ENCODE results near the gene SNRPA1.

SNRPA1 gene

DNA sequence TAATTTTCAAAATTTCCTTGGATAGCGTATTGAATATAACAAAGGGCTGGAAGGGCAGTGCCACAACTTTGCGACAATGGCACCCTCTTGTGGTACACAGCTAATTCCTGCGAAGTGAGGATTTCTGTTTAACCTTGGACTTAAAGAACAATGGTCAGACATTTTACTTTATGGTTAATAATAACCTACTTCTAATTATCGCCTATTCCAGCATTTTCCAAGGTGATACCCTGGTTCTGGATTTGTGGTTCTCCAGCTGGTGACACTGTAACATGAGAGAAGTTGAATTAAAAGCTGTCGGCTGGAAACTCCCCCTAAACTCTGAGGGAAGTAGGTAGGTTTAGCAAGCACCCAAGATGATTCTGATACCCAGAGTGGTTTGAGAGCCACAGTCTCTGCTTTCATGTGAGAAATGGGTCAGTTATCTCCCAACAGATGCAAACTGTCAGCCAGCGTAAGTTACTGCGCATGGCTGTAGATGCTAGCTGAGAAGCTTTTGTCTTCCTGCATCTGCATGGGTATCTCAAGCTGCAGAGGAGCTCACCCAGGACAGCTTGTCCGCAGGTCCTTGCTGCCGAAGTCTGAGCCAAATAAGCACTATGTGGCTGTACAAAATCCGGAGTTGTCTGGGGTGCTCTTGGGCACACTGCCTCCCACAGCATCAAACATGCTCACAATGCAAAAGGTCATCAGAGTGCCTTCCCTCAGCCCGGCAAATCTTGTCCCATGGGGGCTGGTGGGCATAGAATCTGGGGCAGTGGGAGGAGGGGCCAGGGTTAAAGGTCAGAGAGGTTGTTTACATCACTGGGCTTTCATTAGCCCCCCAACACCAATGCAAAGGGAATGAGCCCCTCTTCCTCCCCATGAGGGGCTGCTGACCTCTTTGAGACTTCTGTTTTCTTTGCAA is 36.6 kb downstream of the SNRPA1 start:
- peak; percentile 69 for DNase-seq (ENCODE audit: low read depth)

DNA sequence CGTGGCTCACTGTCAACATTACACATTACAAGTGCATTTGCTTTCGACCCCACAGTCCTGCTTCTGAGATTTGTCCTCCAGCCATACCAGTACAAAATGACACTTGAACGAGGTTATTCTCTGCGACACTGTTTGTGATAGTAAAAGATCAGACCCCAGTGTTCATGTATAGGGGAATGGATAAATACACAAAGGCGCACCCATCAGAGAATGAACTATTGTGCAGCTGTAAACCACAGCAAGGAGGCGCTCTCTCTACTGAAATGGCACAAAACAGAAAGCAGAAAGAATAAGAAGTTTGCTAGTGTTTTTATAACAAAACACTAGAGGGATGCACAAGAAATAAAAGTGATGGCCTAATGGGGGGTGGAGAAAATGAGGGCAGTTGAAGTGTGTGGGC is 38.3 kb downstream of the SNRPA1 start:
- no peak for DNase-seq (ENCODE audit: low read depth)

DNA sequence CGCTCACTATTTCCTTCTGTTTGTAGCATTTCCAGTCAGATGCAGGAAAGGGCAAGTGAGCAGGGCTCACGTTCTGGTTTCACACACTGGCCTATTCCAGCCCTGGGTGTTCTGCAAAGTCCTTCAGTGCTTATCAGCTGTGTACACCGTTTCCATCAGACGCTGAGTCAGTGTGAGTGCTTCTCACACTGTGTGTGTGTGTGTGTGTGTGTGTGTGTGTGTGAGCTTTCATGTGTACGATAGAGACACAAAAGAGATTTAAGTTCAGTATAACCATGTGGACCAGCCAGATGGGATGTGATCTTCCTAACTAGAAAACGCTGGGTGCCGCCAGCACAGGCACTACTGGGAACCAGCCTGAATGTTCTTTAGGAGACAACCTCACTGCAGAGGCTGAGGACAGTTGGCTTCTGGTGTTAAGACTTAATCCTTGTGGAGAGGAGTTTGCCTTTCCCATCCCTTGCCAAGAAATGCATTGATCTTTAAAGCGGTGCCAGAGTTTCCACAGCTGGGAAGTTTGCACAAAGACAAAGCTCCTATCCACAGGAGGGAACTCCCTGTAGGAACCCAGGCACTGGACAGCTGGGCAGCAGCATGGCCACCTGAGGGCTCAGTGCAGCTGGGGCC is 39.3 kb downstream of the SNRPA1 start:
- no peak for DNase-seq (ENCODE audit: low read depth)

DNA sequence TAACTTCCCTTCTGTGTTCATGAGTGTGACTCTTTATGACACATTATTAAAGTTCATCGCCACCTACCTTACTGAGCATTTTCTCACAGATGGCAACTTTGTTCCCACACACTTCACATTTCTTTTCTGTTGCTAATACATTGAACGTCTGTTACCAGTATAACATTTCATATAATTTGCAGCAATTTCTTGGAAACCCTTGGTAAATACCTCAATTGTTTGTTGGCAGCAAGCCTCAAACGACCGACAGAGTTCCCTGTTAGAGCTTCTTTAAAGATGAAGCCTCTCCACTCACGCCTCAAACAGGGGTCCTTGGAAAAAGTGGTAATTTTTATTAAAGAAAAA is 40.0 kb downstream of the SNRPA1 start:
- DNase-seq (ENCODE audit: low read depth), result peak; percentile 34

DNA sequence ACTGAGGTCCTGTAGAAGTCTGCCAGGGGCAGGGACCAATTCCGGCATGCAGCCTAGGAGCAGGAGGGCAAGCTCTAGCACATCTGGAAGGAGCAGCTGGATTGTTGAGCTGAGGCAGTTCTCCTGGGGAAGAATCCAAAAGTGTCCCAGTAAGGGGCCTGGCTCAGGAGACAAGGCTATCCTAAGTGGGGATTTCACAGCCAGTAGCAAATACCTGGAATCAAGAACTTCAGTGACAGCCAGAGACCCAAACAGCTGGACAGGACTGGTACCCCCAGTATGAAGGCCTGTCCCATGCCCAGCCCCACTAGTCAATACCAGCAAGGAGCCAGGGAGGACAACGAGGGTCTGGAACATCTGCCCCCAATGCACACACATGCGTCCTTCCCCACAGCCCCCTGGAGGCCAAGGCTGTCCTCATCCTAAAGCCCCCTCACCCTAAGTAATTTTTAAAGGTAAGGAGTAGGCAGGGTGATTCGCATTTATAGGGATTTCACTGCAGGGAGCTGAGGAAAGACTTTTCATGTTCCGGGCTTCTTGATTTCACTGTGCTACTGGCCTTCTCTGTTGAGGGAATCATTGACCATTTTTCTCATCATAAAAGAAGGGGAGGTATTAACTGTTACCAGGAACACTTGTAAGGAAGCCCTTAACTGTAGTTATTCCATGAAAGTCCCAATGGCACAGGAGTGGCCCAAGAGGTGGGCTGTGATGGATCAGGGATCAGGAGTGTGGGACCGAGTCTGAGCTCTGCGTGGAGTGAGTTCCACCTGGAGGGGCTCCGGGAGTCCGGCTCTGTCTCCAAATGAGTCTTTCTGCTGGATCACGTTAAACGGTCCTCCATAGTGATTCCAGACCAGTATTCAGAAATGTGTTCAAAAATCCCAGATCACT is 40.6 kb downstream of the SNRPA1 start:
- DNase-seq (ENCODE audit: low read depth), result no peak

DNA sequence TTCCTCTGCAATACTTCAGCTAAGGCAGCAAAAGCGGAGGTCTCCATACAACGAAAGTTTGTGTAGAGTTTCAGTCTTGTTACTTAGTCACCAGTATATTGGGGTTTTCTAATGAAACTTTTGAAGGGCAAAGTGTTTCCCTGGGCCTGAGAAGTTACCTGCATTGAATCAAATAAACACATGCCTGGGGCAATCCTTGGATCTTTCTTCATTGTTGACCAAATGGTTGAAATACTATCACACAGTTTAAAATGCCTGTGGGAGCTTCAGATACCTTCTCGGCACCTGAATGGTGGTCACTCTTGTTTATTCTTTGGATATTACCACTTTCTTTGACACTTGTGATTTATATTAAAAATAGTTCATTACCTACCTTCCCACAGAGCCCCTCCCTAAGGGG is 42.2 kb downstream of the SNRPA1 start:
- no peak for DNase-seq (ENCODE audit: low read depth)

DNA sequence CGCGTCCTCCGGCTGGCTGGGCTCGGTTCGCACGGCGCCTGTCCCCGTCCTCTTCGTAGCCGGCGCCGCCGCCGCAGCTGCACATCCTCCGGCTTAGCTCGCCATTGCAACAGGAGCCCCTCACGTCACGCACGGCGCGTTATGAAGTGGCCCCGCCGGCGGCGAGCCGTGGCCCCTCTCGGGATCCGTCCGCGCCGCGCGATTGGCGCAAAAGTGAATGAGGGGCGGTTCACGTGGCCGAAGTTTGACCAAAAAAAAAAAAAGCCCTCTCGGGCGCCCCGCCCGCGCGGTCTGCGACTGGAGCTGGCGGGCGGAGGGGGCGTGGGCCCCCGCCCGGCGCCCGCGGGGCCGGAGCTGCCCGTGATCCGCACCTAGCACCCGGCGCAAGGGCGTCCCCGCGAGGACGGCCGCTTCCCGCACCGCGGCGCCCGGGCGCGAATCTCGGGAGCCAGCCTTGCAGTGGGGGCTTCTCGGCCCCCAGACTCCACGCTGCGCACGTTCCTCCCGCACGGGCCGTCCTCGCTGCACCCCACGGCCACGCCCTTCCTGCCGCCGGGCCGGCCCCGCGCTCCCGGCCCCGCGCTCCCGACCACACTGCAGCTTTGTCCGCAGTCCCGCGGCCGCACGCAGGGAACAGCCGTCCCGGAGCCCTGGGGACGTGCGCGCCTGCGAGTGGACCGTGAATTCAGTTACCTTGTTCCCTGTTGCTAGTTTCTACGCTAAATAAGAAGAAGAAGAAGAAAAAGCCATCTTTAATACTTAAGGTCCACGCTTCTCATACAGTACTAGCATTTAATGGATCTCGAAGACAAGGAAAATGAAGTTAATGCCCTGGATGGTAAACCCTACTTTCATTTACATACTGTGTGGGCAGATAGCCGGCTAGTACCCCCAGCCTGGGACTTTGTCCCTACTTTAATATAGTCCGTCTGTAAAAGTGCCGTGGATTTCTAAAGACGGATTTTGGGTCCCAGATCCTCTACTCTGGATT is 42.9 kb downstream of the SNRPA1 start, which contains the start of gene CHSY1:
TSS of gene CHSY1 (minus strand) at position 219 of the 991 bp plus-strand sequence. CDS start 592 bp downstream, outside the sequence.
- DNase-seq (ENCODE audit: low read depth), result peak; percentile 95

DNA sequence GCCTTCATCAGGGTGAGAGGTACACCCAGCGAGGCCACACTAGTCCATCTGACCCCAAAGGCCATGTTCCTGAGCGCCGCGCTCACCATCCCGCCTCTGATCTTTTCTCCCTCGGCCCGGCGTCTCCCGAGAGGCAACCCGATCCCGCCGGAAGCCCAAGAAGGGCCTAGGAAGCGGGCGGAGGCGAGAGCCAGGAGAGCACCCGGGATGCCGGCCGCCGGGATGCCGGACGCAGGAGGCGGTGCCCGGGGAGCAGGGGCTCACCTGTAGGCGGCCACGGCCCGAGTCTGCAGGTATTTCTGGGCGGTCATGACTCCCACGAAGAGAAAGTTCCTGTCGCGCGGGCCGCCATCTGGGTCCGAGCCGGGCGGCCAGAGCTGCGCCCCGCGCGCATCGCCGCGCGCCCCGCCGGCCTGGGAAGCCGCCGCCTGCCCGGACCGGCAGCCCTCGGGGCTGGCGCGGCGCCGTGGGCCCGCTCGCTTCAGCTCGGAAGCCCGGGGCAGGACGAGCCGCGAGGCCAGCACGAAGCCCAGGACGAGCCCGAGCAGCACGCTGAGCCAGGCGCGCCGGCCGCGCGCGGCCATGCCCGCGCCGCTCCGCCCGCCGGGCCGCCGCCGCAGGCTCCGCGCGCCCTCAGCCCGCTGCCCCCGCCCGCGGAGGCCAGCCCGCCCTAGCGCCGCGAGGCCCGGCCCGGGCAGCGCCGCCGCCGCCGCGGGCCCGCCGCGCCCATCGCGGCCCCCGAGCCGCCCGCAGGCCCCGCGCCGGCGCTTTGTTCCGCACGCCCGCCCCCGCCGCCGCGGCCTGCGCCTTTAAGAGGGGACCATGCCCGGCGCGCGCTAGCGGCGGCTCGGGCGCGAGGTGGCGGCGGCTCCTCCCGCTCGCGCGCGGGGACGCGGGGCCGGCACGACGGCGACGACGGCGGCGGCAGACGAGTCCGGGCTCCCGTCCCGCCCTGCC is 43.9 kb downstream of the SNRPA1 start:
- DNase-seq (ENCODE audit: low read depth), result peak; percentile 29

DNA sequence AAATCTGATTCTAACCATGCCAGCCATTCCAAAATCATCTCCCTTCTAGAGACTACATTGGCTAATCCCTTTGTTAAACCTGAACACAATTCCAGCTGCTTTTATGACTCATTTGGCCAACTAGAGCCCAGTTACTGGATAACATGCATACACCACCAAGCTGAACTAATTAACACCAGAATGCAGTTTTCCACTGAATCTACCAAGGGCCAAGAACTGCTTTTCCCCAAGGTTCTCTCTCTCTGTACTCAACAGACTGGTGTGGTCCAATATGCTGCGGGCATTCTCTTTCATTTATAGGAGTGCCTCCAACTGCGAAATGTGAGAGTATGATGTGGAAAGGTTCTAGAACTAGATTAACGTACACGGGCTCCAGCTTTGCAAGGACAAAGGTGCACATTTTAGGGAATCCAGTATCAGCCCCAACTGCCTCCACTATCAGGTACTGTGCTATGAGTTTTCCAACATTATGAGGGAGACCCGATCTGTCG is 44.7 kb downstream of the SNRPA1 start:
- peak; percentile 95 for DNase-seq (ENCODE audit: low read depth)

DNA sequence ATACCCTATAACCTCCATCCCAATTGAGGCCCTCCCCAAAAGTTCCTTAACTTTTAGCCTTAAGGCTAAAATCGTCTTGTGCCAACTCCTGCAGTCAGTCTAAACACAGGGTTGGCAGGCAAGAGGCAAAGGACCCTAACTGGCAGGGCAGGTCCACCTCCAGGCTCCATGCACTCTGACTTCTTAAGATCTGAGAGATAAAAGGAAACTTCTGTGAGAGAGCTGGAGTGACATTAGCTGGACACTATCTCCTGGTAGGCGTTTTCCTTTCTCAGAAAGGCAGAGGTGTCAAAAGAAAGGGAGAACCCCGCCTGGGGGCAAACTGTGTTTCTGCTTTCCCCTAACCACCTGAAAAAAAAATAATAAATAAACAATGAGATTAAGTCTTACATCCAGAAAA is 46.8 kb downstream of the SNRPA1 start:
- no peak for DNase-seq (ENCODE audit: low read depth)

DNA sequence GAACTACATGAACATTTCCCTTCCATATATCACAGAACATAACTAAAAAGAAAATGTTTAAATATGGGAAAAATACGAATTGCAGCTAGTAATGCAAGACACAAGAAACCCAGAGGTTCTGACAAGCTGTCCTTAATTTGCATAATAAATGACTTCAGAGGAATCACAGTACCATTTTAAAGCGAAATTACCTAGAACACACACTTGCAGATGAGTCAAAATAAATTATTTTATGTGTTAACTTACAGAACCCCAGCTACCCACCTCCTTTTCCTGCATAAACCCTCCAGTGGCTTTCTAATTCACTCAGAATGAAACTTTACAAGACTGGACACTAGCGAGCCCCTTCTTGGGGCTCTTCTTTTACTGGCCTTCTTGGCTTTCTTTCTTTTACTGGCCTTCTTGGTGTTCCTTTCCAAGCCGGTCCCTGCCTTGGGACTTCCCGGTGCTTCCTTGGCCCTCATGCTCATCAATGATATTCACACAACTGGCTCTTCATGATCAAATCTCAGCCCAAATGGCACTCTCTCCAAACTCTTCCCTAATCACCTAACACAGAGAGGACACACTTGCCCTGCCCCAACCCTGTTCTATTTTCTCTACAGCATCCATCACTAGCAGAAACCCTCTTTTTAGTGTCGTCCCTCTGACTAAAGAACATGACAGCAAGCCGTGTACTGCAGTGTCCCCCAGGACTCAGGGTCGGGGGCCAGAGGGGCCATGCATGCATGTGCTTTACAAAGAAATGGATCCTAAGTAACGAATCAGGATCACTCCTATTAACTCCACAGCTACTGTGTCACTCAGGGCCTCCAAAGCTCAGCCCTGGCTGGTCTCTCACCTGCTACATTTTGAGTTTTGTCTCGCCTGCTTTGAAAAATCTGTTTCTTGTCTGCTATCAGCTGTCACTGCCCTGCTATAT is 48.0 kb downstream of the SNRPA1 start:
- DNase-seq (ENCODE audit: low read depth), result no peak

DNA sequence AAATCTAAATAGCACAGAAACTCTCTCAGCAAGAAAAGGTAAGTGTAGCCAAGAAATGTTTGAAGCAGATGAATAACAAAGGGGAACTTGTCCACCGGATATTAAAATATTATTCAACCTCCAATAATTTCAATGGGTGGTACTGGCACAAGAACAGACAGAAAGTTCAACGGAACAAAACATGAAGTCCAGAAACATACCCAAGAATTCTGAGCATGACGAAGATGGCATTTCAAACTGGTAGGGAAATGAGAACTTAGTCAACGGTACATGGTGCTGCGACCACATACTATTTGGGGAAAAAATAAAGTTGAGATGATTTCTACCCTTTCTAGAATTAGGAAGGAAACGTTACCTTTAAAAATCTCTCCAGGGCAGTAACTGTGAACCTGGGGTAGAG is 48.7 kb downstream of the SNRPA1 start:
- DNase-seq (ENCODE audit: low read depth), result no peak

DNA sequence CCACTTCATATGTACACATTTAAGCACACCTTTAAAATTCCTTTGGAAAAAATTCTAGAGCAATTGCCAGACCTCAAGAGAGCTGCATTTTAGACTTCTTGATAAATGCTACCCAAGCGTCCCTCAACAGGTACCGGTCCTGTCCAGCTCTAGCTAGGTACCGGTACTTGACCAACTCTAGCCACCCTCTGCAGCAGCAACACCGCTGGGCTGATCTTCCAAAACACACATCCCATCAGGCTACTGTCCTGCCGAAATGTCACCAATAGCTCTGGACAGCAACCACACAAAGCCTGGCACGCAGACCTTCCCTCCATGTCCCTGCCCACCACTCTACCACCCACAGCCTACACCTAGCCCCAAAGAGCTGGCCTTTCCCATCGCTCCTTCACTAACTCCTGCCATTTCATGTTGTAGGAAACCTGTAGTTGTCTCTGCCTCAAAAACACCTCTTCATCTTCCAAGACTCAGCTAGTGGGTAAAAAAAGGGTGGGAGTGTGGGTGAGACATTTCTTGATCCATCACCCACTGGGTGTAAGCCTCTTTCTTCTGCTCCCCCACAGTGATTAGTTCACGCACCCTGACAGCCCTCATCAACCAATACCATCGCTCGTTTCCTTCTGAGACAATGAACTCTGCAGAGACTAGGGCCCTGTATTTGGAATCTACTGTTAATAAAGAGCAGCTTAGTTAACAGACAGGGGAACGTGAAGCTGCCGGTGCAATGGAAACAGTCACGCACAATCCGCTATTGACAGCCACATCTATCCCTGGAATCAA is 50.0 kb downstream of the SNRPA1 start:
- DNase-seq (ENCODE audit: low read depth), result no peak

DNA sequence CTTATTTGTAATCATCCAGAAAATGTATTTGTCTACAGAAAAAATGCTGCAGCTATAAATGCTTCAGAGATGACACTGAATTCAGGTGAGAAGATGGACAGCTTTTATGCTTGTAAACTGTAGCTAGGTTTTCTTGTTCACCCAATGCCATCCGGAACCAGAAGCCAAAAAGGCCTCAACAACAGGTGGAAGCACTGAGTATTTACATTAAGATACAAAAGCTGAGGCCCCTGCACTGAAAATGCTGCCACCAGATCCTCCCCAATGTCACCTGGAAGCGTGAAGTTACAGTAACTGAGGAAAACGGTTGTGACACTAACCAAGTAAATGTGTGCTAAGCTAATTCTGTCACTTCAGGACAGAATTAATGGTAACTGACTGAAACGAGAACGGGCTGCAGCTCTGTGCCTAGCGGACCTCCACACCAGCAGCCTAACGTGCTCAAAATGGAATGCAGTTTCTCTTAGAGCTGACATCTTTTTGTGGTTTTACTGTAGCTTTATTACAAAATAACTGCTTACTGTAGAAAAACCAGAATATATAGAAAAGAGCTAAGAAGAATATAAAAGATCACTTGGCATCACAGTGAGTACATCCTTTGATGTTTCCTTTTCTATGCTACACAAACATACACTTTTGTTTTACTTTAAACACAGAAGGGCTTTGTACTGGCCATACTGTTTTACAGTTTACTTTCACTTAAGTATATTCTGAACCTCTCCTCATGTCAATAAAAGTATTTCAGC is 50.8 kb downstream of the SNRPA1 start:
- DNase-seq (ENCODE audit: low read depth), result no peak

DNA sequence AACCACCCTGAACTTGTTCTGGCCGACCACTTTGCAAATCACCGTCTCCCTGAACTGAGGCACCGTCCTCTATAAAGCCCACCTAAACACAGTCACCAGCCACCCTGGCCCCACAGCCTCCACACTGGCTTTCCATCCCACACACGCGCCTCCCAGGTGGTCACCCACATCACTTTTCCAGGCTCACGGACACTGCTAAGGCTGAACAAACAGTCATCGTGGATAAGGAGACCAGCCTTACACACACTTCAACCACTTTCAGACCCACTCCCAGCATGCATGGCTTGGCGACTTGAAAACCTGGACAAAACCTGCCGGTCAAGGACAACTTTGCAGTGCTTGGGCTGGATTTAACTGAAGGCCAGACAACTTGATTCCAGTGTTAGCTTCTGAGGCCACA is 51.6 kb downstream of the SNRPA1 start:
- no peak for DNase-seq (ENCODE audit: low read depth)

DNA sequence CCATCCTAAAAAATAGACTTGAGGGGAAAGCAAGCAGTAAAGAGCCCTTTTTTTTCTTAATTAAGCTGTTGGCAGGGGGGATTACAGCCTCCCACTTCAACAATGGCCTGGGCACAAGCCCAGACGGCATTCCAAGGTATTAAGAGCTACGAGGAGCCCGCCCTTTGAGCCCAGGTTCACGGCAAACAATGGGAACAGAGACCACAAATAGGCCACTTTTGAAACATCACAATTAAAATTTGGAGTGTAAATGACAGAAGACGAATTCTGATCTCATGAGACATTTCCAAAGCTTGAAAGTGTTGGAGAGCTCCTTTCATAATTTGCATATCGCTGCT is 52.1 kb downstream of the SNRPA1 start:
- no peak for DNase-seq (ENCODE audit: low read depth)

All from fibroblast of gingiva (primary cell).